Measurements from ENCODE around the gene RPN1. TPM values are rescaled to one million over a fixed set of nuclear protein-coding genes. Genes with fewer than 3 reads are reported as not detected.

Gene RPN1
- total and polyA plus RNA-seq, 10 of the 15 experiments (the other 5 are each of a cell fraction or from before 2014, with no cell fraction given): 56.1 to 266 (median 157) TPM

DNA sequence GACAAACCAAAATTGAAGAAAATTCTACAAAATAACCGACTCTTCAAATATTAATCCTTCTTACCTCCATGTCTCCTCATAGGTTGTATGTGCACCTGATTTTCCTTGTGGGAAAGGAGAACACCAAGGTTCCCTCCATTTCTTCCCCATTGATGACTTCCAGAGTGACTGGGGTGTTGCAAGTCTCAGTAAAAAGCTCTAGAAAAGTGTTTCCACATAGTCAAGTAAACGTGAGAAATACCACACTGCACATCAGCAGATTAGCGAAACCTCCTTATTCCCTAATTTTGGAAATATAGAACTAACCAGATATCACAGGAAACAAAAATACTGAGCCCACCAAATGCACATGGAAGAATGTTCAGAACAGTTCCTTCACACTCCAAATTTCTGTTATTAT, 4.9 kb upstream of the RPN1 start (continued):
- no peak for TF ChIP-seq BCLAF1 (IDR thresholded peaks at IDR 0.05)
- TF ChIP-seq TCF12 (IDR thresholded peaks at IDR 0.05; ENCODE audit: low read depth, low read length): no peak
- no peak for TF ChIP-seq SUZ12 (IDR thresholded peaks at IDR 0.05; ENCODE audit: unreplicated experiment)
- TF ChIP-seq ZNF207 (IDR thresholded peaks at IDR 0.05; ENCODE audit: borderline replicate concordance): no peak
- TF ChIP-seq TBL1XR1 (IDR thresholded peaks at IDR 0.05; ENCODE audit: low read depth, low read length): no peak
- TF ChIP-seq, protein P1, sequence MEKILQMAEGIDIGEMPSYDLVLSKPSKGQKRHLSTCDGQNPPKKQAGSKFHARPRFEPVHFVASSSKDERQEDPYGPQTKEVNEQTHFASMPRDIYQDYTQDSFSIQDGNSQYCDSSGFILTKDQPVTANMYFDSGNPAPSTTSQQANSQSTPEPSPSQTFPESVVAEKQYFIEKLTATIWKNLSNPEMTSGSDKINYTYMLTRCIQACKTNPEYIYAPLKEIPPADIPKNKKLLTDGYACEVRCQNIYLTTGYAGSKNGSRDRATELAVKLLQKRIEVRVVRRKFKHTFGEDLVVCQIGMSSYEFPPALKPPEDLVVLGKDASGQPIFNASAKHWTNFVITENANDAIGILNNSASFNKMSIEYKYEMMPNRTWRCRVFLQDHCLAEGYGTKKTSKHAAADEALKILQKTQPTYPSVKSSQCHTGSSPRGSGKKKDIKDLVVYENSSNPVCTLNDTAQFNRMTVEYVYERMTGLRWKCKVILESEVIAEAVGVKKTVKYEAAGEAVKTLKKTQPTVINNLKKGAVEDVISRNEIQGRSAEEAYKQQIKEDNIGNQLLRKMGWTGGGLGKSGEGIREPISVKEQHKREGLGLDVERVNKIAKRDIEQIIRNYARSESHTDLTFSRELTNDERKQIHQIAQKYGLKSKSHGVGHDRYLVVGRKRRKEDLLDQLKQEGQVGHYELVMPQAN (conservative IDR thresholded peaks at IDR 0.05): no peak
- TF ChIP-seq ZNF687 (IDR thresholded peaks at IDR 0.05): no peak

All from GM12878 (cell line).